Measurements from ENCODE around the gene RBFOX1.

RBFOX1 gene

DNA sequence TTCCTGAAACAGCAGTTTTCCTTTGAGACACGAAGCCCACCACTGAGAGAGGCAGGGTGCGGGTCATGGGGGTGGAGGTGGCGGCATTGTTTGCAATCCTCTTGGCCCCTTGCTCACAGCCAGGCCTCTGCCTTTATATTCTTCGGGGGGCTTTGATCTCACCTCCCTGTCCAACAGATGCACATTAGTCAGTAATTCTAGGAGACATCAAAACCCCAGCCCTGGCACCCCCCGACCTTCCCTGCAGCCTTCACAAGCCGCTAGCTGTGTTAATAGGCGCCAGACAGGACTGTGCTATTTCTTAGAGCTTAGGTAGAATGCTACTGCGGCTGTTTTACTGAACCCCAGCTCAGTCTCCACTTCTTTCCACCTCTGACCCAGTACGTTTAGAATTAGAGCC, 212.6 kb downstream of the RBFOX1 start:
- DNase-seq = no peak

DNA sequence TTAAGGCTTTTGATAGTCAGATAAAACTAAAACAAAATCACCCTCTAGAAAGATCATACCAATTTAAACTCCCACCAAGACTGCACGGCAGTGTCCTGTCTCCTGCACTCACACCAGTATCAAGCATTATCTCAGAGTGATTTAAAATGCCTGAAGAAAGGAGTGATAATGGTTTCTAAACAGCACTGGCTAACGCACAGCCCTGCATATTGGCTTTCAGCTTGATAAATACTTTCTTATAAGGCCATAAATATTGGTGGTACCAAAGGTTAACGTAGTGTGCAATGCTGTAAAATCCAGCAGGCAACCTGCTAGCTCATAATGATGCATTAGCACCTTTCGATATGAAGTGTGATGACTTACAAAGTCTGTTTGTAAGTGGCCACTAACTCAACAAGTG, 214.3 kb downstream of the RBFOX1 start:
- DNase-seq = no peak

DNA sequence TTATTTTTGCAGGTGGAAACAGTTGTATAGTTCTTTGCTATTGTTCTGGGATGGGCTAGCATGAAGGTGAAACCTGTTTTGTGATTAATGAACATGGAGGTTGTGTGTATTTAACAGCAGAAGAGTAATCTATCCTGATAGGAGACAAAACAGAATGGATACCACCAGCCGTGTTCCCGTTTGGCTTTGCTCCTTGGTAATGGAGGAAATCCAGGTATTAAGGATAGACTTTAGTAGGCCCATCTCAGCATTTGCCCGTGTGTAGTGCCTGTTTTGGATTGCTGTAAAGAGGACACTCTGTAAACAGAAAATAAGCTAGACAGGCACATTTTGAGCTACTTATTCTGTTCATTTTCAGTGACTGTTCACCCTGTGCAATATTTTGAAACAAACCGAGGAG, 215.1 kb downstream of the RBFOX1 start:
- no peak for DNase-seq

DNA sequence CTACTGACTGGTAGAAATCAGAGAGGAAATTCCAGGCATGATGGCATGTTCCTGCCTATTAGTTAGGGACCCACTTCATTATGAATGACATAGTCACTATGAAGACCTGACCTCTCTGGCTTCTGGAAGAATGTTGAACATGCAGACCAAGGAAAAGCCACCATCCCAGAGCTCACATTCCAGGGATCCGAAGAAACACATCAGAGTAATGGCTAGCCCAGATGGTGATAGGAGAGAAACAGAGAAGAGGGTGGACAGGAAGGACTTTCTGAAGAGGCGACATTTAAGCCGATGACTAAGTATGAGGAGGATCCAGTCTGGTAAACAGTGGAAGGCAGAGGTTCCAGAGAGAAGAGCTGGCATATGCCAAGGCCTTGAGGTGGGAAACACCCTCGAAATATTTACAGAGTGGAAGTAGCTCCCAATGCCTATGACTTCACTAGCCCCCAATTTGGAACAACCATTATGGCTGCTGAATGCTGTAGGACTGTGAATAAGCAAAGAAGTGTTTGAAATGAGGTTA, 216.2 kb downstream of the RBFOX1 start:
- DNase-seq = no peak

DNA sequence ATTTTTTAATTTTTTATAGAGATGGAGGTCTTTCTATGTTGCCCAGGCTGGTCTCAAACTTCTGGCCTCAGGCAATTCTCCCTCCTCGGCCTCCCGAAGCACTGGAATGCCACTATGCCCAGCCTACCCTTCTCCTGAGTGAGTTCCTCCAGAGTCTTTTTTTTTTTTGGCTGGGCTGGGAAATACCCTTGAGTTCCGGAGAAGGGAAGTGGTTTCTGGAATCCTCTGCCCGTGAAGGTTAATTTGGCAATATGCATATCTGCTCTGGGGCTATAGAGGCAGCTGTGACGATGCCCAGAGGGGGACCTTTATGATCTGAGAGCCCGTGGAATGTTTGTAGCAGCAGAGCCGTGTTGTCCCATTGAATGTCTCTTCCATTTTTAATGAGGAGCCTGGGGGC, 217.5 kb downstream of the RBFOX1 start:
- no peak for DNase-seq

DNA sequence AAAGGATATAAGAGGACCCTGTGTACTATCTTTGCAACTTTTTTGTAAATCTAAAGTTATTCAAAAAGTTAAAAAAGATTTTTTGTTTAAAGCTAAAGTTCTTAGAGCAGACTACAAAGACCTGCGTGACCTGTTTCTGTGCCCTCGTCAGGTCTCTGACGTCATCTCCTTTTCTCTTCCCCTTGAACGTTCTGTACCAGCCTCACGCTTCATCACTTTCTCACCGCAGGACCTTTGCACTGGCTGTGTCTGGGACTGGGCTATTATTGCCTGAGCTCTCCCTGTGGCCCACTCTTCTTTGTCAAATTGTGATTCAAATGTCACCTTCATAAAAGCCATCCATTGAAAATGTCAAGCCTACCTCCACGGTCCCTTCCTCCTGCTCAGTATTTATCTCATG, 222.8 kb downstream of the RBFOX1 start:
- no peak for DNase-seq

DNA sequence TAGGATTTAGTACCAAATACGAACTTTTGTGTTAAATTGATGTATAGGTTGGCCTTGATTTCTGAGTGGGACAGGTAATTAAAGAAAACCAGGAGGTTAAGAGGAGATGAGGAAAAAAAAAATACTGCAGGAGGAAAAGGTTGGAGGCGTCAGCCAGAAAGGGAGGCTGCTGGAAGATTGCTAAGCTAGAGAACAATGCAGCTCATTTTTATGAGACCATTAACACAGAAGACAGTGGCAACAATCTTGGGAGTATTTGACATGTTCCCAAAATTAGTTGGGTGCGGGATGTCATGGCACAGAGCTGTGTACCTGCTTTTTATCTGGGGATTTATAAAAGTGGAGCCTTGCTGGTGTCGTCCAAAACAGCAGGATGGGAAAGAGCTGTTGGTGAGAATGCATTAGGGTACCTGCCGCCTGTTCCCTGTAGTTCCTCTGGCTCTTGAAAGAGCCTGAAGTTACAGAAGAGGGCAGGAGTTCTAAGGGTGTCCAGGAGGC, 229.3 kb downstream of the RBFOX1 start:
- no peak for DNase-seq

DNA sequence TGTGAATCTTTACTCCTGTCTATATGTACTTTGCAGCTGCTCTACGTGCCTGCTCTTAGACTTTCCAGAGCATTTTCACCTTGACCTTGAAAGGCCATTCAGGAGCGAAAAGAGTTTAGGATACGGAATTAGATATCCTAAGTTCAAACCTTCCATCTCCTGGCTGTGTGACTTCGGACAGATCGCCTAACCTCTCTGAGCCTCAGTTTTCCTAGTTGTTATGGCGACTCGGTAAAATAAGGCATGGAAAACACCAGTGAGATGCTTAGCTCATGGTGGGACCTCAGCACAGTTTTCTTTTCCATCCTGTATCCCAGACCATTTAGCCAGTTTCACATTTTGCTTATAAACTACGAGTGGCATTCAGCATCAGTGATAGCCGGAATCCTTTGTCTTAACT, 233.7 kb downstream of the RBFOX1 start:
- no peak for DNase-seq

DNA sequence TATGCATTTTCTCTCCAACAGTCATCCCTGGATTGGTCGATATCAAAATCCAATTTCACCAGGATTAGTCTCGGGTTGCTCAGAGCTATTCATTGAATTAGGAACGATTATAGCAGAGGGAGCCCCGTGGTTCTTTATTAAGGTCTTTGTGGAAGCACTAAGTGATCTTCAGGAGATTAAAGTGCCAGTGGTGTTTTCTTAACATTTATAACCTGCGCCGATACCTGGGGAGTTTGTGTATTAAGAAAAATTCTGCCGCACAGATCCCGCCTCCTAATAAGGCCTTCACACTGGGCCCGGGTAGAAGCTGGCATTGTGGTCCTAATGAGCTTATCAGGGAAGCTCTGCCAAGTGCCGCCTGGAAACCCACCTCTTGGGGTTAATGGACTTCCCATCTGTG, 238.7 kb downstream of the RBFOX1 start:
- DNase-seq = no peak

DNA sequence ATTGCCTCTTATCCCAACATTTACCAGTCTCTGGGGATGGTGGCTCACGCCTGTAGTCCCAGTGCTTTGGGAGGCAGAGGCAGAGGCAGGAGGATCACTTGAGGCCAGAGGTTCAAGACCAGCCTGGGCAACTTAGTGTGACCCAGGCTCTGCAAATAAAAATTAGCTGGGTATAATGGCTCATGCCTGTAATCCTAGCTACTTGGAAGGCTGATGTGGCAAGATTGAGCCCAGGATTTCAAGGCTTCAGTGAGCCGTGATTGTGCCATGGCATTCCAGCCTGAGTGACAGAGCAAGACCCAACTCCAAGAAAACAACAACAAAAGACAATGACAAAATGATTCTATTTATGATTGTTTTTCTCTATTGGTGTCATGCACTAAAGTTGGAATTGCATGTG, 244.9 kb downstream of the RBFOX1 start:
- DNase-seq = no peak

DNA sequence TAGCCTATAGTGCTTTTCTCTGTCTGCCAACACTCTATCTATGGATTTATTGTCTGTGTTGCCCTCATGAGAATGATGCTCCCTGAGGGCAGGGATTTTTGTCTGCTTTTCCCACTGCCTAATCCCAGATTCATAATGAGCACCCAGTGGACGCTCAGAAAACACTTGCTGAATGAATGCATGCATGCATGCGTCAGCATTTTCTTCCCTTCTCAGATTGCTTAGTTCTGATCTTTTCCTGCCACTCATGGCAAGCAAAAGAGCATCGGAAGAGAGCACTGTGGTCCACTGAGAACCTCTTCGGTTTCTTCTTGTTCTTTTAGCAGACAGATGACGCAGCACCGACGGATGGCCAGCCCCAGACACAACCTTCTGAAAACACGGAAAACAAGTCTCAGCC, 246.8 kb downstream of the RBFOX1 start:
- DNase-seq = no peak

DNA sequence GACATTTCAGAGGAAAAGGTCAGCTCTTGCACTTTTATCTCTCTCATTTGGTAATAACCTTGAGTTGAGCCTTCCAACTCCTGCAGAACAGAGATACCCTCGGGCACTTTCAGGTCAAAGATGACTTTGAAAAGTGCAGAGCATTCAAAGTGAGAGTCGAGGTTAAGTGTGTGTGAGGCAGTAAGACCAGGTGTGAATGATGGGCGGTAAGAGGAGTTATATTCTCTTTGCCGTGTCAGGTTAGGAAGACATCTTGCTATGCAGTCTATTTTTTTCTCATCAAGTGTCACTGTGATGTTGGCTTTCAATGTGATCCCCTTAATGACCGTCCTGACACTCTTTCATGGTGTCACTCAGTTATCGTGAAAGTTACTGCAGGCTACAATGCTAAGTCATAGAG, 248.5 kb downstream of the RBFOX1 start:
- DNase-seq = no peak

DNA sequence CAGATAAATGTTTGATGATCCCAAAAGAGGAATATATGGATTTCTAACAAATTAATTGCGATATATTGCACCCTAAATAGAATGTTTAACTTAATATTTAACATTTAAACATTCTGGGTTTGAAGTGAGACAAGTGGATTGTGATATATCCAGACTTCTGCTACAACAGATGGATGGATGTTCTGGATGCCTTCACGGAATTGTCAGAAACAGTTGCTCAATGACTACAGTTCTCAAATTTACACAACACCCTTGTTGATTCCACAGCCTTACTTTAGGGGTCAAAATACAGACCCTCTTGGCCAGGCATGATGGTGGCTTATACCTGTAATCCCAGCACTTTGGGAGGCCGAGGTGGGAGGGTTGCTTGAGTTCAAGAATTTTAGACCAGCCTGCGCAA, 250.8 kb downstream of the RBFOX1 start:
- DNase-seq = no peak

DNA sequence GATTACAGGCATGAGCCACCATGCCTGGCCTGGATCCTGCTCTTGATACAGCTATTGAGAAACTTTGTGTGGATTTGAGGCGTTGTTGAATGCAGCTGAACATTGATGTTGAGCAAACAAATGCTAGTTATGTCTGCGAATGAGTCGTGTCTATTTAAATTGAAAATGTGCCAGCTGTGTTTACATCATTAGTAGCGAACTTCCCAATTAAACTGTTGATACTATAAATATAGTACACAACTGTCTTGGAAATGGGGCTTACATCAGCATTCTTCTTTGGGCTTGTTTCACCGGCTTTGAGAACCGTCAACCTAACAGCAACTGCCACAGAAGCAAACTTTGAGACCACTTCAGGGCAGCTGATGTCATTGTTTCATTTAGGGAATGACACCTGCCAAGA, 251.9 kb downstream of the RBFOX1 start:
- DNase-seq = no peak

DNA sequence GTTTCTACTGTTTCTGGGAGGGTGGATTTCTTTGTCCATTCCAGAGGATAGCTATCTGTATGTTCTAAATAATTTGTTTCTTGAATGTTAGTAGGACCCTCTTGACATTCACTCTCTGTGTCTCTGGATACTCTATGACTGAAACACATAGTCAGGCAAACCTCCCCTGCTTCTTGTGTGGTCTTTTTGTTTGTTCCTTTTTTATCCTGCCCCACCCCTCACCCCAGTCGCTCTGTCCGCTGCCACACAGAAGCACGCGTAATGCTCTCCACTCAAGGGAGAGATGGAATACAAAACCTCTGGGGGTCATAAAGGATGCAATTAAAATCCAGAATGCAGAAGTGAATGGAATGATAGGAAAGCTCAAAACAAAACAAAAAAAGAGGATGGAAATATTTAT, 253.1 kb downstream of the RBFOX1 start:
- no peak for DNase-seq

DNA sequence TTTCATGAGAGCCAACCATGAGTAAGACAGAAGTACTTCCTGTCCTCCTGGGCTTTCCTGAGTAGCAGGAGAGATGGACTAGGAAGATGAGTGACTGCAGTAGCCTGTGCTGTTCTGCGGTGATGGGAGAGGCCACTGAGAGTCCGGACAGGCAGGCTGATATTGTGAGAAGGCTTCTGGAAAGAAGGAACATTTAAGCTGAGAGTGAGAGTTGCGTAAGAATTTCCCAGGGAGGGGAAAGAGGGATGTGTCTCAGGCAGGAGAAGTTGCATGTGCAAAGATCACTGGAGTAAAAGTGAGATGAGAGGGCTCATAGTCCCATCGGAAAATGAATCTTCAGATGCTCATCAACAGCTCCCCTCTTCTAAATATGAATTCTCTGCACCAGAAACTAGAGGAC, 258.3 kb downstream of the RBFOX1 start:
- no peak for DNase-seq

DNA sequence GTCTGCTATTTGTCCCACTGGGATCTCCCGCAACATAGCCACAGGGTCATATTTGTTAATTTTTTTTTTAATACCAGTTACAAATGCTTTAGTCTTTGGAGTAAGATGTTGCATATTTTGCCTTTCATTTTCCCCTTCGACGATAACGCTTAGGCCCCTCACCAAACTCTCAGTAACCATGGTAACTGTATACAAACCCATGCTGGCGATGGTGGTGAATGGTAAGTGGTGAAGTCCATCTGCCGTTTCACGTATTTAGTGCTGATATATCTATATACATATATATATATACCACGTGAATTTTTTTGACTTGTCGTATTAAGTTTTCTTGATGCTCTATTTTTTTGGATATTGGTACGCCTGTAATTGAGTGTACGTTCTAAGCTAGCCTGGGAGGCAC, 263.7 kb downstream of the RBFOX1 start:
- no peak for DNase-seq

DNA sequence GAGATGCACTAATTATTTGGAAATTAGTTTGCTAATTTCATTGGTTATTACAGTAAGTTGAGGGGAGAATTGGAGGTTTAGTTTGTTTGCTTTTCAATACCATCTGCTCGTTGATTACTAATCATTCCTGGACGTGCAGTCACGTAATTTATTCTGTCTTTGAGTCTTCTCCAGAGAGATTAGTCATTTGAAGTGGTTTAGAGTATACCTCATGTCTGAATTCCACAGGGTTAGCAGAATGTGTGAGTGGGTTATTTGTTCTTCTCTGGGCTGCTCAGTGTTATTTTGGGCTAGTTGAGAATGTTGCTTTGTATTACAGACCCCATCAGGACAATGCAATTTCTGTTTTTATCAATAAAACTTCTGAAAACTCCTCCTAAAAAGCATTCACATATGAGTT, 265.0 kb downstream of the RBFOX1 start:
- no peak for DNase-seq

DNA sequence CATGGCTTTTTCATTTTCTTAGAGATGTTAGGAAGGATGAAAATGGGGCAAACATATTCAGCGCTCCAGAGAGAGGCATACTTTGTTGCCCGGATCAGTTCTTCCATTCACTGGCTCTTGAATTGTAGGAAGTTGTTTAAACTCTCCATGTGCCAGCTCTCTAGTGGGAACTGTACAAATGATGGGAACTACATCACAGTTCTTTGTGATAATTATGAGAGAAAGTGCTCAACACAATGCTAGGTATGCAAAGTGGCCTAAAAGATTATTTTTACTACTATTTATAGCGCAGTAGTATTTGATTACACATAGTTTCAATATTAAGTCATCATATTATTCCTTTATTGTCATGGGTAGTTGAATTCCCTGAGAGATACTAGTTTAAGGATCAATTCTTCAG, 268.5 kb downstream of the RBFOX1 start:
- DNase-seq = no peak

DNA sequence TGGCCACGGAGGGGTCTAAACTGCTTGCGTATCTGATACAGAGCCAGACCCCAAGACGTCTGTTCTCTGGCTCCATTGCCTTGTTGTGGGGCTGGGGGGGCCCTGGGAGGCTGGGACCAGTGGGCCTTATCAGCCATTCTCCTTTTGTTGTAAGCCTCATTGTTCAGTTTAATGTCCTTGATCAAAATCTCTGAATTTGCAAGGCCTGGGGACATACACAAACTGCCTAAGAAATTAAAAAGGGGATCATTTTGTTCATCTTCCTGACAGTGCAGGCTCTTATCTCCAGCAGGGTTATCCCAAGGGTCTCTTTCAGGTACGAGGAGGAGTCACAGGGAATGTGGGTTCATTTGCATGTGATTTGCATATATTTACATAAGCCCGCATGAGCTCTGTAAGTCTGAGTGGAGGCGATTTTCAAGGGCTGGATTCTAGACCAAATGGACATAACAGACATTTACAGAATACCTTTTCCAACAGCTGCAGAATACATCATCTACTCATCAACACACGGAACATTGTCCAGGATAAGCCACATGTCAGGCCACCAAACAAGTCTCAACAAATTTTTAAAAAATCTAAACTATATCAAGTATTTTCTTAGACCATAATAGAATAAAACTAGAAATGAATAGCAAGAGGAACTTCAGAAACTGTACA, 269.8 kb downstream of the RBFOX1 start:
- no peak for DNase-seq

DNA sequence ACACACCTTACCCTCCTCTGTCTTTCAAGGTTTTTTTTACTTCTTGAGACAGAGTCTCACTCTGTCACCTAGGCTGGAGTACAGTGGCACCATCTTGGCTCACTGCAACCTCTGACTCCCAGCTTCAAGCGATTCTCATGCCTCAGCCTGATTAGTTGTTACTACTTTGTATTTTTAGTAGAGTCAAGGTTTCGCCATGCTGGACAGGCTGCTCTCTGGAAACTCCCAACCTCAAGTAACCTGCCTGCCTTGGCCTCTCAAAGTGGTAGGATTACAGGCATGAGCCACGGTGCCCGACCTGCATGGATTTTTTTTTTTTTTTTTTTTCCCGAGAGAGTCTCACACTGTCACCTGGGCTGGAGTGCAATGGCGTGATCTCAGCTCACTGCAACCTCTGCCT, 273.2 kb downstream of the RBFOX1 start:
- DNase-seq = no peak

DNA sequence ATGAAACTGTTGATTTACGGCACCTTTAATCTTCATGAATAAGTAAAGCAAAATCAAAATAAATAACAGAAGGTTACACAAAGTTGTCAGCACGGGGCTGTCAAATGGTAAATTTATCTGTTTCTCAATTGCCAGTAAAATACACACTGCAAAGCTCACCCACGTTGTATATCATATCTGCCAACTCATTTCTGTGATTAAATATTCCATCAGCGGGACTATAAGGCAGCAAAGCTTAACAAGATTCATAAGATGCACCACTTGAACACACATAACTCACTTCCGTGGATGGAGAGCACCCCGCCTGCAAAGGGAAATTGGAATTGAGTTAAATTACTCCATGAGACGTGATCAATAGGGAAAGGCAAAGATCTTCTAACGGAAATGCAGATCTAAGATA, 280.0 kb downstream of the RBFOX1 start:
- no peak for DNase-seq

DNA sequence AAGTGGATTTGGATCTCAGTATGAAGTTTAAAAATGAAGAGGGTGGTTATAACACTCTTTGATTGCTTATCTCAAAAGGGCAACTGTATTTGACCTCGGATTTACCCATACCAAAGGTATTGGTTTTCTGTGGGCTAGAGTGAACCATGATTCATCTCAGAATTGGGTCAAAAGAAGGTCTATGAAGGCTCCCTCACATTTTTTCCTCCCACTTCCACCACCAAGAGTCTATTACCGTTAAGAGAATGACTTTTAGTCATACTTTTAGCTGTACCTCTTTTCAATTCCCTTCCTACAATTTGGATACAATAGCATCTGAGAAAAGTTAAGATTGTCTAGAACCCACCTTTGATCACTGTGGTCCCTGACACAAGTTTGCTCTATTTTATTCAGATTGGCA, 280.9 kb downstream of the RBFOX1 start:
- no peak for DNase-seq

DNA sequence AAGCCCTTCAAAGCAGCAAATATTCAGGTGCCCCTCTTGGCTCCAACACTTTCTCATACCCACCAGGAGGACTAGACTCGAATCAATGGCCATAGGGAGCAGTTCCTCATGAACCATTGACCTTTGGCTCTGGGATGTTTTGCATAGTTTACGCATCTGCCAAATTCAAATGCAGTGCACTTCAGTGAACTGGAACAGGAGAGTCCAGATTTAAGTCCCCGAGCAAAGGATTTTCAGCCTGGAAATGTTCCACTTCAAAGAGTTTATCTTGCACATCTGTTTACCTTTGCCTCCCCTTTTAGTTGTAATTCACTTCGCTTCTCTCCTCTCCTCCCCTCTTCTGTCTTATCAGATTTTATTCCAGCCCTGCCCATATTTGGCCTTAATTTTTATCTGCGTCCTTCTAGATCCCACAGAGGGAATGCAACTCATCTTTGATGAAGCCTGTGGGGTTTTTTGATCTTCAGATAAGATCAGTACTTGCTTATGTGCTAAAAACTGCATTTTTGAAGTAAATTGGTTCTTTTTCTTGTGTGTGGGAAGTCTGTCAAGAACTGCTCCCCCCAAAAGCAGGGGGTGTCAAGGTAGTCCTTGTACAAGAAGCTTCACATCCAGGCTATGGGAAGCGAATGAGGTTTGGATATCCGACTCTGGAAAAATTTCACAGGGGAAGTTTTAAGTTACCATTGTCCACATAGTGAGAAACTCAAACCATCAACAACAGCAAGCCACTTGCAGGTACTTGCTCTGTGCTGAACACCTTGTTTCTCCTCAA, 281.6 kb downstream of the RBFOX1 start:
- no peak for DNase-seq

DNA sequence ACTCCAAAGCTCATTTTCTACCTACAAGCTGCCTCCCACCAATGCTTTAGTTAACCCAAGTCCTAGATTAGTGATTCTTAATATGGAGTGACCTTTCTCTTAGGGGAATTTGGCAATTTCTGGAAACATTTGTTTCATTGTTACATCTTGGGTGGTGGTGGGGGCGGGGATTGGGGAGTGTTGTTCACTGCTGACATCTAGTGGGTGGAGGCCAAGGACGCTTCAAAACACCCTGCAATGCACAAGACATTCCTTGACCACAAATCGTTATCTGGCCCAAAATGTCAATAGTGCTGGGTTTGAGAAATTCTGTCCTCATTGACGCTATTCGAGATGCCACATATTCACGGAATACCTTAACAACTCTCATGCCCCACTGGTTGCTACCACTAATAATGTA, 282.9 kb downstream of the RBFOX1 start:
- DNase-seq = peak; percentile 6

Measured in hematopoietic multipotent progenitor cell treated with erythropoietin and hydrocortisone succinate and interleukin-3 and kit ligand, for 4 days (in vitro differentiated cells).